Measurements from ENCODE around the gene MLLT10.

The MLLT10 gene

DNA sequence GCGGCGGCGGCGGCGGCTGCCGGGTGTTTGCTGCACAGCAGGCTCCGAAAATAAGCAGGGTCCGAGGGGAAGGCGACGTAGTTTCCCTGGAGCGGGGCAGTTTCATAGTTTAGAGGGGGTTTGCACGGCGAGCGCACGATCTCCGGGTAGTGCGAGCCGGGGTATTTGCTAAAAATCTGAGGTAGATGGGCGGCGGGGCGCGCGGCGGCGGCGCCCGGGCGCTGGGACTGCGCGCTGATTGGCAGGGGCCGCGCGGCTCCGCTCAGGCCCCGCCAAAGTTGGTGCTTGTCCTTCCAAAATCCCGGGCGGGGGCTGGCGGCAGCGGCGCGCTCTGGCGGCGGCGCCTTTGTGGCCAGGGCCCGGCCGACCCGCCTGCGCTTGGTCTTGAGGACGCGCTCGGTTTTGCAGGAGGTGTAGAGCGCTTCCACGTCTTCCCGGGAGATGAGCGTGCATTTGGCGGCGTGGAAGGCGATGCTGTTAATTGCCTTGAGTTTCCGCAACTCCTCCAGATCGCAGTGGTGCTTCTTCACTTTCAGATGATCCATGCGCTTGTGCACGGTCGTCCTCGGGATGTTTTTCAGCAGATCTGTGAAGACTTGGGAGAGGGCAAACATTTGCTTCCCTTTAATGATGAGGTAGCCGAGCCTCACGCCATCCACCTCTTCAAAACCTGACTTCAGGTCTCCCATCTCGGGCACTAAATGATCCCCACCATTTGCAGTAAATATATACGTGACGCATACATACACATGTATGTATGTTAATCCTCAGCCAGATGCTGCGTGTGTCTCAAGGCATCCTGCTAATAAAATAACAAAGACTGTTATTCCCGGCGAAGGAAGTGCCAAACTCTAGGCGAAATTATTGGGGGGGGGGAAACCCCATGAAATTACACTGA lies 16.6 kb upstream of the MLLT10 start:
- DNase-seq: no peak

DNA sequence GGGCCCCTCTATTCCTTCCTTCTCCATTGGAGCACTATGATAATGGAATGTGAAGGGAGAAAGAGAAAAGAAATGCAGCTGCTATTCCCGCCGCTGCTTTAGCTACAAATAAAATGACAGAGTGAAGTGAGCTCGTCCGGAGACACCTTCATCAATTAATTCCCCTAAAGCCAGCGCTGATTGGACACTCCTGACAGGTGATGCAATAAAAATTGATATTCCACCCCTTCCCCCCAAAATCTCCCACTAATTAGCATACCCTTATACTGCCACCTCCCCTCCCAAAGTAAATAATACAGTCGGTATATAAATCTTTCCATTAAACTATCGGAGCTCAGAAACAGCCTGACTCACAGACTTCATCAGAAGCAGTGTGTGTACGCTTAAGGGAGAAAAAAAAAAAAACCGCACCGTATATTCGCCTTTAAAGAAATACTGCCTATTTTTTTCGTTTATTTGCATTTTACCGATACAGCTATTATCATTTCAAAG lies 15.8 kb upstream of the MLLT10 start:
- no peak for DNase-seq

DNA sequence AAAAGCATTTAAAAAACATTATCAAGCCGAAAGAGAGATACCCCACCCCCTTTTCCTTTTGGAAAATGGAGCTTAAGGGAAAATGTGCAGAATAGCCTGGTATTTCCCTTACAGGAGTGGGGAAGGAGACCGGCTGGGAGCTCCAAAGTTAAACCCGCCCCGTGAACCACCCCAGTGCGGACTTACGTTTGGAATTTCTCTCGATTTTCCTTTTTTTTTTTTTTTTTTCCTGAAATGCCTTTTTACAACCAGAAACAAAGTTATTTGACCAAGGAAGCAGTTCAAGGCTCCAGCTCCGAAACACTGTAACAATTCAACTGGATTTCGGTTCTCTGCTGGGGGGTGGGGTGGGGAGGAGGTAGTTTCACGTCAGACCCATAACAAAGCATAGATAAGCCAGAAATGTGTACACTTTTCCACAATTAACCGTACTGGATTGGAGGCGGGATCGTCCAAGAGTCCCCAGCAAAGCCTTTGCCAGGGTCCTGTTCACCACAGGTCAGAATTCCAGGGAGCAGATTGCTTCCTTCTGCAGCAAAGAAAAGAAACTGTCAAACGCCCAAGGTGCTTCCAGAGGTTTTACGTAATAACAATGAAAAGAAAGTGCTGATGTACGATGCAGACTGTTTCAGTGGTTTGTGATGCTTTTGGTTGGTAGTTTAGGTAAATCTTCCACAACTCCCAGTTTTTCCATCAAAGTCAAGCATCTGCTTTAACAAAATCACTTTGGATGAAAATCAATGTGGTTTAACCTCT lies 15.2 kb upstream of the MLLT10 start:
- no peak for DNase-seq

DNA sequence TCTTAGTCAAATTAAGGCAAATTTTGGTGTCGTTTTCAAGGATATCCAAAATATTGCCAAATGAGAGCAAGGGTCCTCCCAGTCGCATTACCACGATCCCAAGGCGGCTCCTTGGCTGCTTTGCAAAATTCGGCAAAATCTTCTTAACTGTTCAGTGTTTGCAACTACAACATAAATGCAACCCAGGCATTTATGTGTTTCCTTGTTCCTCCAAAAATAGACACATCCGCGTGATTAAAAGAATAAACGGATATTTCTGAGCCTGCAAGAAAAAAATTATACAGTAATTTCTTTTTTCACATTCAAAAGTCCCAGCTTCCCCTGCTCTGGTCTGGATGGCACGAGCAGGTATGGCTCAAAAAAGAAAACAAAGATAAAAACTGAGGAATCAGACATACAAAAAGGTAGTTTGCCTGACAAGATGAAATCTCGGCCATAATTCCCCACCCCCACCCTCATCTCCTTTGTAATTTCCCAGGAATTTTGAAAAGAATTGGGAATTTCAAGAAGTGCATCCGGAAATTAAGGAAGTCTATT lies 14.6 kb upstream of the MLLT10 start:
- no peak for DNase-seq

DNA sequence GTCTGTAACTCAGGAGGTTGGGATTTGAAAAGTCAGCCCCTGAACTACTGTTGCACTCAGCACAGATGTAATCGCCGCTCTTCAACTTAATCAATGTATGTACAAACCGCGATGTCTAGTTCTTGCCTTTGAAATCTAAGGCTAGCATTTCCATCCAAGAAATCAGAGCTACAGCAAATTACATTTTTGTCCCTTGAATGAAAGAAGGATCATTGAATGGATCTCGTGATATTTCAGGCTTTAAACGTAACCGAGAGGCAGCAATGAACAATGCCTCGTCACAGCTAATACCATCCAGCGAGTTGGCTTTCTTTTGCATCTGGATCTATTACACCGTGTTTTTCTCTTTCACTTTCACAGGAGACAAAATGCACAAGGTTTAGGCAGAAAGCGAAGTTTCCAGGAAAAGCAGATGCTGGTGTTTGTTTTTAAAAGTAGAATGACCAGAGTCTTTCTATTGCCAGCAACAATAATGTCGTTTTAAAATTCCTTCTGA lies 14.0 kb upstream of the MLLT10 start:
- DNase-seq: no peak

DNA sequence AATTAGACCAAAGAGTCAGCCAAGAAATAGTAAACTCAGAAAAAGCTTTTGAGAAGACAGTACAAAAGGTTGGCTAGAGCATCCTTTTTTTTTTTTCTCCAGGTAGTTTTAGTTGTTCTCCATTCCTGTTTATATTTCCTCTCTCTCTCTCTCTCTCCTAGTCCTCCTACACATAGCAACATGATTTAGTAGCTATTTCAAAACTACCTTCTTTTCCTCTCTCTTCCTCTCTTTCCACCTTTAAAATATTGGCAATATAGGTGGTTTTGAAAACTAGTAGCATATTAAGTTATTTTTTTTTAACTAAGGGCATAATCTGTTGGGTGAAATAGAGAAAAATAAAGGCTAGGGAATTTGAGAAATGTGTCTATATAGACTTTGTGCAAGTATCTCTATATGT lies 13.5 kb upstream of the MLLT10 start:
- DNase-seq: no peak

DNA sequence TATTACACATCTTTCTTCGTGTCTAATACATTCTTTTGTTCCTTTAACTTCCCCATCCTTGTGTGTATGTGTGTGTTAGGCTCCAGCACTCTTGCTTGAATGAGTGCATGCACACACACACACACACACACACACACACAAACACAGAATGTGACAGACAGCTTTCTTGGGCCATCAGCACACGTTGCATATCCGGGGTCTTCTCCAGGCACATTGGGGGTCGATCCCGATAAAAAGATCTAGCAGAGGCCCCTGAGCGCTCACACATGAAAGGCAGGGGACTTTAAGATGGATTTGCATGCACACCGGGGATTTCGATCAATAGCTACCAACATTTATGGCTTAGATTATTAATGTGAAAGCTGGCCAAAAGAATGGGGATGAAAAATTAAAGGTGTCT lies 13.1 kb upstream of the MLLT10 start:
- no peak for DNase-seq

DNA sequence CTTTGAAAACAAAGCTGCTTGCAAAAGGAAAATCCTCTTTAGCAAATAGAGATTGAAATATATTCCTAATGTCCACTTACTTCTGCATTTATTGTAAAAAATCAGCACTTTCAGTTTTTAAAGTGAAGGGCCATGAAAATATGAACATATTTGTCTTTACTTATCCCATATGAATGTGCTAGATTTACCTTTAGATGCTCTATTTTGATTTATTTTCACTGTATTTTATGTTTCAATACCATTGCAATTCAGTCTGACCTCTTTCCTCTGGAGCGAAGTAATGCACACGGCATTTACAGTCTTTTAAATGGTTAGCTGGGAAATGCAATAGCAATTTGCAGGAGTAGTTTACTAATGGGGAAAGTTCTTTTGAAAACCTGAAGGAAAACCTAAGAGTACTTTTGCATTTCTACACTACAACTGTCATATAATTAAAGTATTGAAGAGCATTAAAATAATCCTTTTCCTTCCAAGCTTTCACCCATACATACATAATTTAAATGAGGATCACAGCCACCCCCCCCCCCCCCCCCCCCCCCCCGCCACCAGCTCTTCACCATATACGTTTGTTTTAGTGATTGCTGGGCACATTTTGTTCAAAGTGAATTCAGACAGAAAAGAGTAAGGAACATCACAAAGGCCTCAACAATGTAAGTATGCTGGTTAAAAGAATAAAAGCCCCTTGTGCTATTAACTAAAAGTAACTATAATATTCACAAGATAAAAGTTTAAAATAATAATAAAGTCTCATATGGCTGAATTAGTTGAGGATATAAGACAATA lies 12.1 kb upstream of the MLLT10 start:
- DNase-seq: no peak

DNA sequence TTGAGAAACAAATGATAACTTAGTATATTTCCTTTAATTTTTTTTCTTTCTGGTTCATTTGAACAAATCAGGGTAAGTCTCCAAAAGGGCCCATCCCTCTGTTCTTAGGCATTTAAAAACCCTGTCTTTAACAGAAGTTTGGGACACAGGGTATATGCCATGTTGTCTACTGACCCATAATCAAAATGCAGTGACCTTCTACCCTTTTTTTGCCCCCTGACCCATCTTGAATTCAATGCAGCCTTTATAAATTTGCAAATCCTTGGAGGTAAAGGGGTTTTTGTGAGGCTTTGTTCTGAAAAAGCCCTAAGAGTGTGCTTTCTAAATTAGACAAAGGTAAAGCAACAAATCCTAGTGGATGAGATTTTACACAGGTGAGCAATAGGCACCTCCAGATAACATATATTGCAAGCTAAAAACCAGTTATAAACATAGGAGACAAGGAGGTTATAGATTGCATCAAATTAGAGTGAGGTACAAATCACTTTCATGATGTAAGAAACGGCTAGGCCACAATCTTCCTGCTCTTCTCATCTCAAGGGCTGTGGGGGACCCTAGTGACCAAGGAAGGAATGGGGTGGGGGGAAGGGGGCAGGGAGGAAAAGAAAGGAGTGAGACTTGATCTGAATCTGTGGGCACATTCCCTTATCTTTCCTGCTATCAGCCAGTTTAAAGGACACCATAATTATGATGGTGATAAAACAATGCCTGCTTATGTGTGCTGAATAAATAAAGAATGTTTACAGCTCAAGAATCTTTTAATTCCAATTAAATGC lies 11.2 kb upstream of the MLLT10 start:
- DNase-seq: peak; percentile 20

DNA sequence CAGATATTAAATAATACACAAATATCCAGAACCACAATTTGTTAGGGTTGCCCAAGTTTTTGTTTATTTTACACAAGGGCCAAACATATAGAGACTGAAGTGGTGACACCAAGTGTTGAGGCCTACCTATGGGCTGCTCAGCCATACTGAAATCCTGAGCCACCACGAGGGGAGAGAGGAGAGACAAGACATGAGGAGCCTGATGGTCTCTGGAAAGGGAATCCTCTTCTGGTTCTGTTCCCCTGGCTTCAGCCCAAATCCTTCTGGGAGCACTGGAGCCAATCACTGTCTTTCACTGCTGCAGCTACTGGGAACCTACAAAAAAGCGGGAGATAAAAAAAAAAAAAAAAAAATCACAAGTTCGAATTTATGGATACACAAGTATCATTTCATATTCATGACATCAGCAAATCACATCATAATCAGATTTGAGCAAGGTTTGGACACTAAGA lies 10.4 kb upstream of the MLLT10 start:
- no peak for DNase-seq

DNA sequence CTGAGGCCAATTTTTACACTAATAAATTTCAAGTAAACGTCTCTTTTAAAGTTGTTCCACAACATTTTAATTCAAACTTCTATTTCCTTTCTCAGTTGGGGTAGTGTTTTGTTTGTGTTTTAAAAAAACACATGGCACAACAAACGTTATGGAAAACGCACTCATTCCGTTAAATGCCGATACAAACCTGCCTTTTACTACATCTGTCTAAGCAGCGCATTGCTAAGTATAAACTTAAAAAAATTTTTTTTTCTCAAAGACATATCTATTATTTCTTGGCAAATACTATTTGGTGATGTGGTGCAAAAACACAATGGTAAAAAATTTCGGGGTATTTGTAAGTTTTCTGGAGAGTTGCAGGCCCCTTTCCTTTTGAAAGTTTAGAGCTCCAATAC lies 9.9 kb upstream of the MLLT10 start:
- no peak for DNase-seq

DNA sequence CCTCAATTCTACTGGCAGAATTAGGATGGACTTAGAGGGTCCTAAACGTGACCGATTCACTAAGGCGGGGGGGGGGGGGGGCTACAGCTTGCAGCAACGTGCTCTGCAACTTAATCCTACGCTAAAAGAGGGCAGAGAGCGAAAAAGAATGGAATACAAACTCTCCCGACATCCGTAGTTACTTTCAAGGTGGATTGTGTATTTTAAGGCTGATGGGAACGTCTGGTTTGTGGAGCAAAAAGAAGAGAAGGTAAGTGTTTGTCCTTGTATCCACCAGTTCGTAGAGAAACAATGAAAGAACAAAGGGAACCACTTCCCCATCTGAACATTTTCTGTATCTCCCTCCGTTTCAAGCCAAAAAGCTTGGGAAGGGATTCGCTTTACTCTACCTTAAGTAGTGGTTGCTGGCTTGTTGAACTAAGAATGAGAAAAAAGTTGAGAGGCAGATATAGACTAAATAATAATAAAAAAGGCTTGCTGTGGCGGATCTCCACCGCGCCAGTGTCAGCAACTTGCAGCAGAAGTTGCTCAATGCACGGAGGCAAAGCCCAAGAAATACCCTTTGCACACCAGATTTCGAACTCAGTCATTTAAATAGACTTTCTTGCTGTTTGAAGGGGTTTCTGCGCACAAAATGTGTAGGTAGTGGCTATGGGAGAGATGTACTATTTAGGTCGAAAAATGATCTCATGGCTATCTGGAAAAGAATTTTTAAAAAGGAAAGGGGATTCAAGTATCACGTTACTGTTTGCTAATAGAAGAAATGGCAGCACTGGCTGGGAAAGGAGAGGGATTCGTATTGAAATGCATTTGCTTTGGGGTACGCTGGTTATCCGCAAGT lies 9.3 kb upstream of the MLLT10 start:
- DNase-seq: peak; percentile 42

DNA sequence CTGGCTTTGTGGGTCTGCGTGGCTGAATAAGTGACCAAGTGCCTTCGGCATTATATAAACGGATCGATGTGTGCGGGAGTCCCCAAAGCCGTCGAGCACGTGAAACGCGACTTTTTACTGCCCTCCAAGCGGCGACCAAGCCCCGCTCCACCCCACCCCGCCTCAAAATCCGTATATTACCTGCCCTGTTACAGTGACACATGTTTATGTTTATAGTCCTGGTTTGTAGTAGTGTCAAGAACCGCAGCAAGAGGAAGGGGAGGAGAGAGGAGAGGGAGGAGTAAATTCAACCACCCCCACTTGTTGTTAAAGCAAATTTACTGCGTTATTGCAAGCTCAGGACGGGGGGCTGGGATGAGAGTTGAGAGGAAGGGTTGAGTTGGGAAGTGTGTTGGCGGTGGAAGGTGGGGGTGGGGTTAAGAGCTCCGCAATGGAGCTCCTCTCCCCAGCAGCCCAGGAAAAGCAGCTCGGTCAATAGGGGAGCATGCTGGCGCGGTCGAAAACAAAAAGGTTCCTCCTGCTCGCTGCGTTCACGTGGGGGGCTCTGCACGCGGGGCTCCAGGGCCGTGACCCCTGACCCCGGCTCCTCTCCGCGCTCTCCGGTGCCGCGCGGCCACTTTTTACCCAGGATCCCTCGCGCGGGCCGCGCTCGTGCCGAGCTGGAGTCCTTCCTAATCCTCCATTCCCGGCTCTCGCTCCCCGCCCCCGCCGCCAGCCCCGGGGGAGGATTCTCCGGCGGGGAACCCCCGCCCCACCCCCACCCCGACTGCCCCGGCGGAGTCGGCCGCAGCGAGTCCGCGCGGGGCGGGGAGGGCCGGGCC lies 8.5 kb upstream of the MLLT10 start, which contains the start of gene SKIDA1:
SKIDA1 (minus strand) TSS at position 316 of the 821 bp plus-strand sequence. CDS start 7,860 bp downstream, outside the sequence.
- peak; percentile 81 for DNase-seq

DNA sequence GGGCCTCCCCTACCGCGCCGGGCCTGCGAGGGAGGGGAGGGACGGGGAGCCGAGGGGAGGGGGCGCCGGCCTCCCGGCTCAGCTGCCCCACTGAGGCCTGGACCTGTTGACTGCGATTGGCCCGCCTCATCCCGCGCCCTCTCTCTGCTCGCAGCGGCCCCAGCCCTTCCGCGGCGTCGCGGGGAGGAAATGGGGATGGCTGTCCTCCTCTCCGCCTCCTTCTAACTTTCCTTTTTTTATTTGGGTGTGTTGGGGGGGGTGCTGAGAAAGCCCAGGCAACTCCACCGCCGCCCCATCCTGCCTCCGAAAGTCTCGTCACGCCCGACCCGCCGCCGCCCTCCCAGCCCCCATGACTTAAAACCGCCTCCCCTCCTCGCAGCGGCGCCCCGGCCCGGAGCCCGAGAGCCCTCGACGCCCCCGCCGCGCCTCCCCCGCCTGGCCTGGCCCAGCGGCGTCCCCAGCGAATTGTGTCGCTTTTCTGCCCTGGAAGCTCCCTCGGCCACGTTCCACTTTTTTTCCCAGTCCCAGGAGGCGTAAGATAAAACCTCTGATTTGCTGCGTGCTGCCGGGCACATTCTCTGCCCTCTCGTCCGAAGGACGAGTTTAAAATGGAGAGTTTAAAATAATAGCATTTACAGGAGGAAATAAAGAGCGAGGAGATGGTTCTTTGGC lies 7.7 kb upstream of the MLLT10 start:
- peak; percentile 44 for DNase-seq

DNA sequence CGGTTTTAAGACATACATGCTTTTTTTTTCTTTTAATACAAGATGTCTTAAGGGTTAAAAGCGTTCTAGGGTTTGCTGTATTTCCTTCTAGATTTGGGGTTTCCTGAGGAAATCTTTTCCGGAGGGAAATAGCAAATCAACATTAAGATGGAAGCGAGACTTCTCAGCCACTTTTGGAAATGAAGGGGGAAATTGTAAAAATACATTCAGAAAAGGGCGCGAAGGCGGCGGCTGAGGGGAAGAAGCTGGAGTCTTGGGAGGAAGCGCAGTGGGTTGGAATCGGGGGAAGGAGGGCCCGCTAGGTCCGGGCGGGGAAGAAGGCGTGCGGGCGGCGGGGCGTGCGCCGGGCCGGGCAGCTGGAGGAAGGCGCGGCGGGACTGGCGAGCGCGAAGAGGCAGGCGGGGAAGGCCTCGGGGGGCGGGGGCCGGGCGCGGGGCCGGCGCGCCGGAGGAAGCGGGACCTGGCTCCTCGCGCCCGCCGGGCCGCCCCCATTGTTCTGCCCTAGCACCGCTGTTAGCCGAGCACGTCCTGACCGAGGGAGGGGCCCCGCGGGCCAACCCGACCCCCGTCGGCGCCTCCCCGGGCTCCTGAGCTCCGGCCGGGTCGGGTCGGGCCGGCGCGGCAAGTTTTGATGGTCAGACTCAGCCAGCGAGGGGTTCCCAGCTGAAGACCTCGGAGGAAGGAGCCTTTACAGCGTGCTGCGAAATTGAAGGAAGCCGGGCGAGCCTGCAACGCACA lies 7.0 kb upstream of the MLLT10 start:
- DNase-seq: peak; percentile 41

DNA sequence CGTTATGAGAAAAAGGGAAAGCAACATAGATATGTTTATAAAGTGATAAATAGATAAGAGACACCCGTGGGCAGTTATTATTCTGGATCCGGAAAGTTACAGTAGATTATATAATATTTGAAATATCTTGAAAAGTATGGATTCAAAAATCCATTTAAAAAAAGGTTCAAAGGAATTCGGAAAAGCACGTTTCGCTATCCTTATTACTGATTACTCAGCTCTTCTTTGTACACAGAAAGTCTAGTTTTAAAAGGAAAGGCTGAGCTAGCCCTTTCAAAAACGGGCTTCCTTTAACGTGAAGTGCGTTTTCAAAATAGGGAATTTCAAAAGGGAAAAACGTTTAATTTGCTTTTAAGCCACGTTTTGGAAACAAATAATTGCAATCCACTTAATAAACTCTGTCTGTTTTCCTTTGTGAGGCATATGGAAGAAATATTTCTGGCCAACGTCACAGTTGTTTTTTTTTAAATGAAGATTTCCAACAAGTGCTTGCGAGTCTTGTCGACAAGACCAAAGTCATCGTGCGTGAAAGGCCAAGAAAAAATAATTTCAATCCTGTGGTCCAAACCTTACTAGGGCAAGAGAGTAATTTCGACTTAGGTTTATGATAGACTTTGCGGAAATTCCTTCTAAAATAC lies 6.3 kb upstream of the MLLT10 start:
- no peak for DNase-seq

DNA sequence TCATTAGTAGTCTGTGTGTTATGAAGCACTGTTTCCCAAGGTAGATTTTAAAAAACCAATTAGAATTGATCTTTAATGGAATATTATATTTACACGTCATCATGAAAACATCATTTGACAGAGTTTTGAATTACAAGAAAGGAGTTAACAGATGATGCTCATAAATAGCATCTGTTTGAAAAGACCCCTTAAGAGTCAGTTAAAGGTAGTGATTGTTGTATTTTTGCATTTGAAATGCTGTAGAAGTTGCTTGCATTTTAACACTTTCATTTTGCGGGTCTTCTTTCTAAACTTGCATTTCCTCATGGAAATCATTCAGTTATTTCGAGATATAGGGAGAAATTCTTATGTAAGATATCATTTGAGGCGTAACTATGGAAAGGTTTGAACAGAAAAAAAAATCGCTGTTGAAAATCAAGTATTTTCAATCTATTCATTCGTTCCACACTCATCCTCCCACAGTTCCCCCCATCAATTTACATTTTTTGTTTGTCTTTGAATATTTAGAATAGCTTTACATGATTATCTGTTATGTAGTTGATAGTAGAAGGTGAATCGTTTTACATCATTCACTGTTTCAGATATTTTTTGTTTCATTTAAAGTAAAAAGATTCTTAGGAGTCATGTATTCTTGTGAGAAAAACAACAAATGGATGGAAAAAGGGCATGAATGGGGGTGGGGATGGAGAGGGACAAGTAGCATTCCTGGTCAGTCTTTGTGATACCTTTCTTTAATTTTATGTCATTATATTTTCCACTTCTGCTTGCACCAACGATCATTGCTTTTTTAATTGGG lies 5.6 kb upstream of the MLLT10 start:
- no peak for DNase-seq

Data from GF-D8 (cell line).